Upper lobe of right lung (tissue), 1 donor: ENCODE results near the gene REEP1. TPM values are rescaled to one million over a fixed set of nuclear protein-coding genes. Genes with fewer than 3 reads are reported as not detected.

Experiments
- ATAC-seq: fragments of 200-7000 bp; cut with Tn5 transposase; one replicate; pipeline ENCODE4 v1.9.1; 2020; ENCODE audit warnings: mild to moderate bottlenecking, moderate library complexity
- DNase-seq: peaks from one replicate; pipeline ENCODE4 v3.0.0-alpha.2; 2020
- H3K27ac ChIP-seq: fragments of 200-600 bp; one replicate; pipeline ENCODE4 v1.8.0; 2022
- H3K27me3 ChIP-seq: fragments of 200-600 bp; one replicate; pipeline ENCODE4 v1.8.0; 2022; ENCODE audit warnings: mild to moderate bottlenecking
- H3K36me3 ChIP-seq: fragments of 200-600 bp; one replicate; pipeline ENCODE4 v1.8.0; 2022
- H3K4me1 ChIP-seq: fragments of 200-600 bp; one replicate; pipeline ENCODE4 v1.8.0; 2022
- H3K4me3 ChIP-seq: fragments of 200-600 bp; one replicate; pipeline ENCODE4 v1.8.0; 2022; ENCODE audit warnings: mild to moderate bottlenecking
- H3K9me3 ChIP-seq: fragments of 200-600 bp; one replicate; pipeline ENCODE4 v1.8.0; 2022
- intact Hi-C: fragments of 100-400 bp; cut with DNase I; formaldehyde crosslinking; loops from one replicate; pipeline ENCODE4 v1.11.0; 2022
- total RNA-seq: library from RNA; stranded (reverse); fragmentation: NEBNext Ultra II Directional; extraction: Animal tissue kit (Norgen Biotek cat#: 25700); gene quantifications from one replicate; pipeline ENCODE4 v1.2.1, GENCODE V29; 2021
- TF ChIP-seq, protein P1 (sequence below): fragments of 200-600 bp; IDR thresholded peaks from one replicate; pipeline ENCODE4 v1.8.0; 2022; ENCODE audit warnings: antibody characterized with exemption
- donor health status: DM: no; HTN: yes; CAD: no; lungs with severe emphysema.

Gene REEP1
- total RNA-seq, 1 donor from 2014 or later, result 7.8 TPM

DNA sequence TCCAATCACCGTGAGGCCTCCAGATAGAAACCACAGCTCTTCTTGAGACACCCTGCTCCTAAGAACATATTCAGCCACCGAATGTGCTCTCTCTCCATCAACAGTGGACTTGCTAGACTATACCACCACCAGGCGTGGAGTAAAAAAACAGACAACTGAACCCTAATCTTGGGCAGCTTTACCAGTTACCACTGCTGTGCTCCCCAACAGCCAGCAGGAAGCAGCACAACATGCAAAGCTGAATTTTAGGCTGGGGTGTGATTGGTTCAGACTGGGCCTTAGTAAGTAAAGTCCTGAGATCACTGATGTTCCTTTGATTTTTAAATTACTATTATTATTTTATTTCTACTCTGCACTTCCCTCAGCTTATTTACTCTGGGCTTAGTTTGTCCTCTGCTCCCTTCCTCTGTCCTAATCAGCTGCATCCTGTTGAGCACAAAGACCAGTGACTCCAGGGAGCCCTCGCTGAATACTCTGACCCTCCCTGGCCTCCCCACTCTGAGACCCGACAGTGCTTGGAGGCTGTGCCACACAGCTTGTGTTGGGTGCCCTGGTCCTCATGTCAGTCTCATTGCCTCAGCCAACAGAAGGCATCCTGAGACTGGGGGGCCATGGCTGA lies 116.3 kb downstream of the REEP1 start:
- no peaks in the 10 kb centered on the region for H3K9me3 ChIP-seq
- DNase-seq, result no peak
- H3K27ac ChIP-seq, result no peak overlapping the region
- intact Hi-C loops, result loop anchor here (10.0 kb wide), 2 partner anchors 74 to 144 kb away; no protein-coding TSS in a partner anchor
- TF ChIP-seq, protein P1, sequence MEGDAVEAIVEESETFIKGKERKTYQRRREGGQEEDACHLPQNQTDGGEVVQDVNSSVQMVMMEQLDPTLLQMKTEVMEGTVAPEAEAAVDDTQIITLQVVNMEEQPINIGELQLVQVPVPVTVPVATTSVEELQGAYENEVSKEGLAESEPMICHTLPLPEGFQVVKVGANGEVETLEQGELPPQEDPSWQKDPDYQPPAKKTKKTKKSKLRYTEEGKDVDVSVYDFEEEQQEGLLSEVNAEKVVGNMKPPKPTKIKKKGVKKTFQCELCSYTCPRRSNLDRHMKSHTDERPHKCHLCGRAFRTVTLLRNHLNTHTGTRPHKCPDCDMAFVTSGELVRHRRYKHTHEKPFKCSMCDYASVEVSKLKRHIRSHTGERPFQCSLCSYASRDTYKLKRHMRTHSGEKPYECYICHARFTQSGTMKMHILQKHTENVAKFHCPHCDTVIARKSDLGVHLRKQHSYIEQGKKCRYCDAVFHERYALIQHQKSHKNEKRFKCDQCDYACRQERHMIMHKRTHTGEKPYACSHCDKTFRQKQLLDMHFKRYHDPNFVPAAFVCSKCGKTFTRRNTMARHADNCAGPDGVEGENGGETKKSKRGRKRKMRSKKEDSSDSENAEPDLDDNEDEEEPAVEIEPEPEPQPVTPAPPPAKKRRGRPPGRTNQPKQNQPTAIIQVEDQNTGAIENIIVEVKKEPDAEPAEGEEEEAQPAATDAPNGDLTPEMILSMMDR, result peak; percentile 75
- no peaks in the 10 kb centered on the region for H3K36me3 ChIP-seq
- peak; percentile 66 for ATAC-seq
- H3K27me3 ChIP-seq, result no peaks in the 10 kb centered on the region
- peaks cover 29% of the 10 kb centered on the region for H3K4me1 ChIP-seq
- no peak overlapping the region for H3K4me3 ChIP-seq

DNA sequence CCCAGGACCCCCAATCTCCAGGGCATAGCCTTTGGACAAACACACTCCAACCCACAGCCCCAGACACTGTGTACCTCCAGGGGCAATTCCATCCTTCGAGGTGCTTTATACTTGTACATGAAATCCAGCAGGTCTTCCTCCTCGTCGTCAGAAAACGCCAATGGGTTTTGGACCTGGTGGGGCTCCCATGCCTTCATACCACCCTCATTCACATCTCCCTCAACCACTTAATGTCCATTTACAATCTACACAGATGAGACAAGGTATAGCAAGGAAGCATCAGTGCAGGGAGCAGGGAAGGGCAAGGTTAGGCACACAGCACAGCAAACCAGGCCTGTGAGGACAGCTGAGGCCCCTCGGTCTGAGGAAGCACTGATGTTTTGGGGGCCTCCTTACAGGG lies 117.5 kb downstream of the REEP1 start:
- Histone ChIP-seq H3K4me1 (peaks cover 20% of the 10 kb centered on the region), H3K4me3 (no peak overlapping the region), H3K9me3 (no peaks in the 10 kb centered on the region), H3K27ac (no peak overlapping the region), H3K27me3 (no peaks in the 10 kb centered on the region), H3K36me3 (no peaks in the 10 kb centered on the region)
- intact Hi-C loops, result loop anchor here (10.0 kb wide), 2 partner anchors 75 to 145 kb away; no protein-coding TSS in a partner anchor
- TF ChIP-seq, protein P1, result no peak
- no peak for DNase-seq
- no peak for ATAC-seq

DNA sequence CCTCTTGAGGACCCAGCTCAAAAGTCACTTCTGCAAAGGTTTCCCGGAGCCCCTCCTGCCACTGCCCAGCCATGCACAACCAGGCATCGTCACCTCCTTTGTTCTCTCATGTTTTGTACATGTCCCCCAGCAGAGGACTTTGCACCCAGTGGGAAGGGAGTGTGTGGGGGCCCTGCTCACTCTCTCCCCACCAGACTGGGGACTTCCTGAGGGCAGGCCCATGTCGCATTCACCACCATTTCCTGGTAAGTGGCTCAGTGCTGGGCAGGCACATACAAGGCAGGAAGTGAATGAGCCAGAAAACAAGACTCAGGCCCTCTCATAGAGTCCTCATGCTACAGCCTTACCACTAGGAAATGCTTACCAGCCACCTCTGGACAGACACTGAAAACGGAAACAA lies 119.3 kb downstream of the REEP1 start:
- ATAC-seq (no peak), DNase-seq (no peak)
- TF ChIP-seq, protein P1, result no peak
- Histone ChIP-seq H3K36me3 (peaks cover 12% of the 10 kb centered on the region), H3K27me3 (no peaks in the 10 kb centered on the region), H3K9me3 (no peaks in the 10 kb centered on the region), H3K4me1 (peaks cover 16% of the 10 kb centered on the region), H3K27ac (no peak overlapping the region), H3K4me3 (no peak overlapping the region)
- intact Hi-C loops, result no loop called here

DNA sequence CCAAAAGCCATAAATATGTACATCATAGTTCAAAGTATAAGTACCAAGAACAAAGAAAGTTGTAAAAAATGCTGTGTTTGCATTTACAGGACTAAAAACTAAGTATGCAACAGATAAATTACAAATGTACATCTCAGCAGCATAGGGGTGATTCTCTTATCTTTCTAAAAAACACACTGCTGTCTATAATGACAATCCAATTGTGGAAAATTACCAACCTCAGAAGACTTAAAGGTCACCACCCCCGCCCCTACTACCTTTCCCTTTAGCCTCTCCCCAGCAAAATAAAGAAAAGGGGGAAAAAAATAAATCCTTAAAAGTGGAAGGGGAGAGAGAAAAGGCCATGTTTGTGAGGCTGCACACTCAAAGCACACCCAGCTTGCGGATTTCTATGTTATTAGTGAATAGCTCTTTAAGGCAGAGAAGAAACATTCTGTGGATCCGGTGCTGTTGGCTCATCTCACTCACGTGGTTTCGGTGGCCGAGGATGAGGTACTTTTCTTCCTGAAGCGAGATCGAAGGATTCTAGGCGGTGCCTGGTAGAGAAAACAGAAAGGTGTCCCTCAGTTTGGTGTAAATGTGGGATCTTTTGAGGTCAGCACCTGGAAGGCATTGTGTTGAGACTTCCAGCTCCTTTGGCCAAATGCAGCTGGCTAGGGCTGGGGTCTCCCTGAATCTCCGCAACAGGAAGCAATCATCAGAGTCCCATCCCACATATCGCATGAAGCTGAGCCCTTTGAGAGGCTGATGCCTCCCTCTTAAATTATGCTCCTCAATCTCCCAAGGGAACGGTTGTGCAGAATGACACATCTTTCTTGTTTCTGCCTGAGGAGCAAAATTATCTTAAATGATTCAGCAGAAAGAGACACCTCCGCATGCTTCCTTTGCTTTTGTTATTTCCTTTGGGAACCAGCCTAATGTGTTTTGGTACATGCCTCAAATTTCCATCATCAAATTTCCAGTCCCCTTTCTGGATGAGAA lies 120.6 kb downstream of the REEP1 start:
- Histone ChIP-seq H3K9me3 (no peaks in the 10 kb centered on the region), H3K4me1 (peaks cover 9% of the 10 kb centered on the region), H3K4me3 (no peak overlapping the region), H3K36me3 (peaks cover 24% of the 10 kb centered on the region), H3K27ac (no peak overlapping the region), H3K27me3 (no peaks in the 10 kb centered on the region)
- ATAC-seq (no peak), DNase-seq (no peak)
- intact Hi-C loops, result no loop called here
- TF ChIP-seq, protein P1, result no peak

DNA sequence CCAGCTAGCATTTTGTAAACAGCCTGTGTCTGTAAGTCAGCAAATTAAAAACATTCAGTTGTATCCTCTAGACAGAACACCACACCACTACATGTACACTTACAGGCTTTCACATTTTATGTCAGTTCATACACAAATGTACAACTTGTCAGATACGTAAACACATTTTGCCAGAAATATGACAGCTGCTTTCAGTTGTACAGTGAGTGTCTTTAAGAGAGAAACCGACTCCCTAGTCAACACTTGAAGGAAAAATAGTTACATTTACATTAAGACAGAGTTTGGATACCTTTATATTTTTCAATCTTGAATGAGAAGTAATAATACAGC lies 123.0 kb downstream of the REEP1 start:
- ATAC-seq, result no peak
- Histone ChIP-seq H3K27me3 (no peaks in the 10 kb centered on the region), H3K9me3 (no peaks in the 10 kb centered on the region), H3K36me3 (peaks cover 48% of the 10 kb centered on the region), H3K4me3 (no peak overlapping the region), H3K4me1 (peaks cover 9% of the 10 kb centered on the region), H3K27ac (no peak overlapping the region)
- no peak for DNase-seq
- TF ChIP-seq, protein P1, result no peak
- intact Hi-C loops, result no loop called here
